Stimulated activated CD4-positive, alpha-beta T cell treated with anti-CD3 and anti-CD28 coated beads, Interleukin-4, amount 100 ng/mL, for 1 hour (primary cell): ENCODE measurements around the gene SPAG9.

Source experiments
- DNase-seq: peaks from one replicate; pipeline ENCODE4 v3.0.0-alpha.2; 2020

SPAG9 gene

GRCh38 chr17:50934672-50935220, 185.9 kb downstream of the SPAG9 start:
- no peak for DNase-seq

- DNase-seq = no peak
These were observed 186.5 kb downstream of the SPAG9 start for GRCh38 chr17:50934161-50934560.

- peak; percentile 52 for DNase-seq
These were observed 189.3 kb downstream of the SPAG9 start for GRCh38 chr17:50931144-50931908.

GRCh38 chr17:50928646-50929045, 192.0 kb downstream of the SPAG9 start:
- DNase-seq = no peak

- DNase-seq = no peak
These were observed 193.4 kb downstream of the SPAG9 start for GRCh38 chr17:50927287-50927686.

GRCh38 chr17:50926523-50926922, 194.1 kb downstream of the SPAG9 start:
- no peak for DNase-seq

GRCh38 chr17:50925296-50925891, 195.3 kb downstream of the SPAG9 start:
- no peak for DNase-seq

GRCh38 chr17:50924800-50925199, 195.9 kb downstream of the SPAG9 start:
- DNase-seq = no peak

- no peak for DNase-seq
These were observed 196.4 kb downstream of the SPAG9 start for GRCh38 chr17:50924300-50924699.

- no peak for DNase-seq
These were observed 197.1 kb downstream of the SPAG9 start for GRCh38 chr17:50923611-50924010.

- no peak for DNase-seq
These were observed 197.8 kb downstream of the SPAG9 start for GRCh38 chr17:50922721-50923405.

- no peak for DNase-seq
These were observed 198.6 kb downstream of the SPAG9 start for GRCh38 chr17:50922107-50922506.

- DNase-seq = no peak
These were observed 199.6 kb downstream of the SPAG9 start for GRCh38 chr17:50920891-50921586.

- DNase-seq = no peak
These were observed 200.6 kb downstream of the SPAG9 start for GRCh38 chr17:50920041-50920410.

GRCh38 chr17:50919321-50920040, 201.2 kb downstream of the SPAG9 start:
- DNase-seq = peak; percentile 63

- peak; percentile 27 for DNase-seq
These were observed 201.8 kb downstream of the SPAG9 start for GRCh38 chr17:50918933-50919296.

GRCh38 chr17:50918071-50918932, 202.4 kb downstream of the SPAG9 start:
- DNase-seq = no peak

GRCh38 chr17:50917418-50917743, 203.3 kb downstream of the SPAG9 start:
- DNase-seq = no peak

GRCh38 chr17:50916708-50917417, 203.8 kb downstream of the SPAG9 start:
- DNase-seq = no peak

GRCh38 chr17:50916026-50916707, 204.5 kb downstream of the SPAG9 start:
- DNase-seq = no peak
